ENCODE results near the gene GRM1.
"Not testable (repeated sequence)": the region's sequence is repeated elsewhere in the genome, so short reads cannot be mapped to it uniquely, and the experiment has no call there.

Gene GRM1

GRCh38 chr6:146243646-146244045 lies 214.8 kb downstream of the GRM1 start:
- not testable (repeated sequence) for H3K4me3 ChIP-seq (ENCODE audit: low read depth in 1 of 2, low read length in 2 of 2); H3K27me3 ChIP-seq (ENCODE audit: low read depth, low read length); H3K36me3 ChIP-seq (ENCODE audit: control insufficient read depth in 1 of 2, insufficient read depth in 2 of 2, low read length in 2 of 2); H3K9me3 ChIP-seq (ENCODE audit: control insufficient read depth in 1 of 2, low read length in 2 of 2); H3K4me1 ChIP-seq (ENCODE audit: control insufficient read depth in 1 of 2, insufficient read depth in 2 of 2, low read length in 2 of 2); H3K27ac ChIP-seq (ENCODE audit: low read length)

GRCh38 chr6:146244630-146245143 lies 215.8 kb downstream of the GRM1 start:
- H3K4me3 ChIP-seq (ENCODE audit: low read depth in 1 of 2, low read length in 2 of 2), result no peak overlapping the region
- no peak overlapping the region for H3K27ac ChIP-seq (ENCODE audit: low read length)
- H3K9me3 ChIP-seq (ENCODE audit: control insufficient read depth in 1 of 2, low read length in 2 of 2), result no peaks in the 10 kb centered on the region
- no peaks in the 10 kb centered on the region for H3K4me1 ChIP-seq (ENCODE audit: control insufficient read depth in 1 of 2, insufficient read depth in 2 of 2, low read length in 2 of 2)
- H3K27me3 ChIP-seq (ENCODE audit: low read depth, low read length), result no peaks in the 10 kb centered on the region
- no peaks in the 10 kb centered on the region for H3K36me3 ChIP-seq (ENCODE audit: control insufficient read depth in 1 of 2, insufficient read depth in 2 of 2, low read length in 2 of 2)

GRCh38 chr6:146246028-146246427 lies 217.2 kb downstream of the GRM1 start:
- H3K27ac ChIP-seq (ENCODE audit: low read length), result no peak overlapping the region
- H3K4me1 ChIP-seq (ENCODE audit: control insufficient read depth in 1 of 2, insufficient read depth in 2 of 2, low read length in 2 of 2), result no peaks in the 10 kb centered on the region
- no peak overlapping the region for H3K4me3 ChIP-seq (ENCODE audit: low read depth in 1 of 2, low read length in 2 of 2)
- H3K9me3 ChIP-seq (ENCODE audit: control insufficient read depth in 1 of 2, low read length in 2 of 2), result no peaks in the 10 kb centered on the region
- H3K36me3 ChIP-seq (ENCODE audit: control insufficient read depth in 1 of 2, insufficient read depth in 2 of 2, low read length in 2 of 2), result no peaks in the 10 kb centered on the region
- H3K27me3 ChIP-seq (ENCODE audit: low read depth, low read length), result no peaks in the 10 kb centered on the region

GRCh38 chr6:146253691-146254090 lies 224.8 kb downstream of the GRM1 start:
- H3K4me3 ChIP-seq (ENCODE audit: low read depth in 1 of 2, low read length in 2 of 2), result no peak overlapping the region
- H3K27me3 ChIP-seq (ENCODE audit: low read depth, low read length), result no peaks in the 10 kb centered on the region
- no peaks in the 10 kb centered on the region for H3K9me3 ChIP-seq (ENCODE audit: control insufficient read depth in 1 of 2, low read length in 2 of 2)
- H3K36me3 ChIP-seq (ENCODE audit: control insufficient read depth in 1 of 2, insufficient read depth in 2 of 2, low read length in 2 of 2), result no peaks in the 10 kb centered on the region
- H3K4me1 ChIP-seq (ENCODE audit: control insufficient read depth in 1 of 2, insufficient read depth in 2 of 2, low read length in 2 of 2), result no peaks in the 10 kb centered on the region
- no peak overlapping the region for H3K27ac ChIP-seq (ENCODE audit: low read length)

- no peaks in the 10 kb centered on the region for H3K27me3 ChIP-seq (ENCODE audit: low read depth, low read length)
- H3K4me3 ChIP-seq (ENCODE audit: low read depth in 1 of 2, low read length in 2 of 2), result no peak overlapping the region
- no peaks in the 10 kb centered on the region for H3K4me1 ChIP-seq (ENCODE audit: control insufficient read depth in 1 of 2, insufficient read depth in 2 of 2, low read length in 2 of 2)
- no peak overlapping the region for H3K27ac ChIP-seq (ENCODE audit: low read length)
- no peaks in the 10 kb centered on the region for H3K36me3 ChIP-seq (ENCODE audit: control insufficient read depth in 1 of 2, insufficient read depth in 2 of 2, low read length in 2 of 2)
- H3K9me3 ChIP-seq (ENCODE audit: control insufficient read depth in 1 of 2, low read length in 2 of 2), result no peaks in the 10 kb centered on the region
Observed at GRCh38 chr6:146258206-146258605, 229.3 kb downstream of the GRM1 start.

GRCh38 chr6:146260886-146261285 lies 232.0 kb downstream of the GRM1 start:
- Histone ChIP-seq H3K36me3 (ENCODE audit: control insufficient read depth in 1 of 2, insufficient read depth in 2 of 2, low read length in 2 of 2) (no peaks in the 10 kb centered on the region), H3K4me3 (ENCODE audit: low read depth in 1 of 2, low read length in 2 of 2) (no peak overlapping the region), H3K9me3 (ENCODE audit: control insufficient read depth in 1 of 2, low read length in 2 of 2) (peaks cover 0 to 2% of the 10 kb centered on the region in 2 donors), H3K27me3 (ENCODE audit: low read depth, low read length) (no peaks in the 10 kb centered on the region), H3K27ac (ENCODE audit: low read length) (no peak overlapping the region), H3K4me1 (ENCODE audit: control insufficient read depth in 1 of 2, insufficient read depth in 2 of 2, low read length in 2 of 2) (no peaks in the 10 kb centered on the region)

GRCh38 chr6:146265056-146265455 lies 236.2 kb downstream of the GRM1 start:
- no peaks in the 10 kb centered on the region for H3K27me3 ChIP-seq (ENCODE audit: low read depth, low read length)
- no peaks in the 10 kb centered on the region for H3K36me3 ChIP-seq (ENCODE audit: control insufficient read depth in 1 of 2, insufficient read depth in 2 of 2, low read length in 2 of 2)
- H3K9me3 ChIP-seq (ENCODE audit: control insufficient read depth in 1 of 2, low read length in 2 of 2), result peaks cover 0 to 2% of the 10 kb centered on the region in 2 donors
- no peak overlapping the region for H3K27ac ChIP-seq (ENCODE audit: low read length)
- H3K4me3 ChIP-seq (ENCODE audit: low read depth in 1 of 2, low read length in 2 of 2), result no peak overlapping the region
- no peaks in the 10 kb centered on the region for H3K4me1 ChIP-seq (ENCODE audit: control insufficient read depth in 1 of 2, insufficient read depth in 2 of 2, low read length in 2 of 2)

- H3K4me1 ChIP-seq (ENCODE audit: control insufficient read depth in 1 of 2, insufficient read depth in 2 of 2, low read length in 2 of 2), result no peaks in the 10 kb centered on the region
- H3K9me3 ChIP-seq (ENCODE audit: control insufficient read depth in 1 of 2, low read length in 2 of 2), result peaks cover 0 to 2% of the 10 kb centered on the region in 2 donors
- no peak overlapping the region for H3K27ac ChIP-seq (ENCODE audit: low read length)
- no peaks in the 10 kb centered on the region for H3K36me3 ChIP-seq (ENCODE audit: control insufficient read depth in 1 of 2, insufficient read depth in 2 of 2, low read length in 2 of 2)
- H3K27me3 ChIP-seq (ENCODE audit: low read depth, low read length), result no peaks in the 10 kb centered on the region
- H3K4me3 ChIP-seq (ENCODE audit: low read depth in 1 of 2, low read length in 2 of 2), result no peak overlapping the region
Observed at GRCh38 chr6:146267447-146267846, 238.6 kb downstream of the GRM1 start.

GRCh38 chr6:146267946-146268345 lies 239.1 kb downstream of the GRM1 start:
- H3K9me3 ChIP-seq (ENCODE audit: control insufficient read depth in 1 of 2, low read length in 2 of 2), result peaks cover 0 to 2% of the 10 kb centered on the region in 2 donors
- H3K27me3 ChIP-seq (ENCODE audit: low read depth, low read length), result no peaks in the 10 kb centered on the region
- H3K27ac ChIP-seq (ENCODE audit: low read length), result no peak overlapping the region
- H3K36me3 ChIP-seq (ENCODE audit: control insufficient read depth in 1 of 2, insufficient read depth in 2 of 2, low read length in 2 of 2), result no peaks in the 10 kb centered on the region
- no peak overlapping the region for H3K4me3 ChIP-seq (ENCODE audit: low read depth in 1 of 2, low read length in 2 of 2)
- no peaks in the 10 kb centered on the region for H3K4me1 ChIP-seq (ENCODE audit: control insufficient read depth in 1 of 2, insufficient read depth in 2 of 2, low read length in 2 of 2)

GRCh38 chr6:146269482-146269881 lies 240.6 kb downstream of the GRM1 start:
- no peaks in the 10 kb centered on the region for H3K27me3 ChIP-seq (ENCODE audit: low read depth, low read length)

GRCh38 chr6:146271163-146271562 lies 242.3 kb downstream of the GRM1 start:
- not testable (repeated sequence) for H3K9me3 ChIP-seq (ENCODE audit: control insufficient read depth in 1 of 2, low read length in 2 of 2); H3K4me3 ChIP-seq (ENCODE audit: low read depth in 1 of 2, low read length in 2 of 2); H3K36me3 ChIP-seq (ENCODE audit: control insufficient read depth in 1 of 2, insufficient read depth in 2 of 2, low read length in 2 of 2); H3K27me3 ChIP-seq (ENCODE audit: low read depth, low read length); H3K4me1 ChIP-seq (ENCODE audit: control insufficient read depth in 1 of 2, insufficient read depth in 2 of 2, low read length in 2 of 2); H3K27ac ChIP-seq (ENCODE audit: low read length)

More at GRCh38 chr6:146269482-146269881, 240.6 kb downstream of the GRM1 start:
- Histone ChIP-seq H3K4me3 (ENCODE audit: low read depth in 1 of 2, low read length in 2 of 2) (no peak overlapping the region), H3K36me3 (ENCODE audit: control insufficient read depth in 1 of 2, insufficient read depth in 2 of 2, low read length in 2 of 2) (no peaks in the 10 kb centered on the region), H3K9me3 (ENCODE audit: control insufficient read depth in 1 of 2, low read length in 2 of 2) (peaks cover 0 to 2% of the 10 kb centered on the region in 2 donors), H3K4me1 (ENCODE audit: control insufficient read depth in 1 of 2, insufficient read depth in 2 of 2, low read length in 2 of 2) (no peaks in the 10 kb centered on the region), H3K27ac (ENCODE audit: low read length) (no peak overlapping the region)

- Histone ChIP-seq H3K4me1 (ENCODE audit: control insufficient read depth in 1 of 2, insufficient read depth in 2 of 2, low read length in 2 of 2) (no peaks in the 10 kb centered on the region), H3K9me3 (ENCODE audit: control insufficient read depth in 1 of 2, low read length in 2 of 2) (no peaks in the 10 kb centered on the region), H3K27me3 (ENCODE audit: low read depth, low read length) (no peaks in the 10 kb centered on the region)
Observed at GRCh38 chr6:146273490-146273889, 244.6 kb downstream of the GRM1 start.

More at GRCh38 chr6:146273490-146273889, 244.6 kb downstream of the GRM1 start:
- Histone ChIP-seq H3K4me3 (ENCODE audit: low read depth in 1 of 2, low read length in 2 of 2) (no peak overlapping the region), H3K36me3 (ENCODE audit: control insufficient read depth in 1 of 2, insufficient read depth in 2 of 2, low read length in 2 of 2) (no peaks in the 10 kb centered on the region), H3K27ac (ENCODE audit: low read length) (no peak overlapping the region)

Data from muscle layer of duodenum (tissue), 2 donors.